Femur (tissue), 1 donor: Measurements from ENCODE around the gene TESK1.

Source experiments
- DNase-seq: peaks from one replicate; pipeline ENCODE4 v3.0.0-alpha.2; 2017

Gene TESK1, protein sequence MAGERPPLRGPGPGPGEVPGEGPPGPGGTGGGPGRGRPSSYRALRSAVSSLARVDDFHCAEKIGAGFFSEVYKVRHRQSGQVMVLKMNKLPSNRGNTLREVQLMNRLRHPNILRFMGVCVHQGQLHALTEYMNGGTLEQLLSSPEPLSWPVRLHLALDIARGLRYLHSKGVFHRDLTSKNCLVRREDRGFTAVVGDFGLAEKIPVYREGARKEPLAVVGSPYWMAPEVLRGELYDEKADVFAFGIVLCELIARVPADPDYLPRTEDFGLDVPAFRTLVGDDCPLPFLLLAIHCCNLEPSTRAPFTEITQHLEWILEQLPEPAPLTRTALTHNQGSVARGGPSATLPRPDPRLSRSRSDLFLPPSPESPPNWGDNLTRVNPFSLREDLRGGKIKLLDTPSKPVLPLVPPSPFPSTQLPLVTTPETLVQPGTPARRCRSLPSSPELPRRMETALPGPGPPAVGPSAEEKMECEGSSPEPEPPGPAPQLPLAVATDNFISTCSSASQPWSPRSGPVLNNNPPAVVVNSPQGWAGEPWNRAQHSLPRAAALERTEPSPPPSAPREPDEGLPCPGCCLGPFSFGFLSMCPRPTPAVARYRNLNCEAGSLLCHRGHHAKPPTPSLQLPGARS

DNA sequence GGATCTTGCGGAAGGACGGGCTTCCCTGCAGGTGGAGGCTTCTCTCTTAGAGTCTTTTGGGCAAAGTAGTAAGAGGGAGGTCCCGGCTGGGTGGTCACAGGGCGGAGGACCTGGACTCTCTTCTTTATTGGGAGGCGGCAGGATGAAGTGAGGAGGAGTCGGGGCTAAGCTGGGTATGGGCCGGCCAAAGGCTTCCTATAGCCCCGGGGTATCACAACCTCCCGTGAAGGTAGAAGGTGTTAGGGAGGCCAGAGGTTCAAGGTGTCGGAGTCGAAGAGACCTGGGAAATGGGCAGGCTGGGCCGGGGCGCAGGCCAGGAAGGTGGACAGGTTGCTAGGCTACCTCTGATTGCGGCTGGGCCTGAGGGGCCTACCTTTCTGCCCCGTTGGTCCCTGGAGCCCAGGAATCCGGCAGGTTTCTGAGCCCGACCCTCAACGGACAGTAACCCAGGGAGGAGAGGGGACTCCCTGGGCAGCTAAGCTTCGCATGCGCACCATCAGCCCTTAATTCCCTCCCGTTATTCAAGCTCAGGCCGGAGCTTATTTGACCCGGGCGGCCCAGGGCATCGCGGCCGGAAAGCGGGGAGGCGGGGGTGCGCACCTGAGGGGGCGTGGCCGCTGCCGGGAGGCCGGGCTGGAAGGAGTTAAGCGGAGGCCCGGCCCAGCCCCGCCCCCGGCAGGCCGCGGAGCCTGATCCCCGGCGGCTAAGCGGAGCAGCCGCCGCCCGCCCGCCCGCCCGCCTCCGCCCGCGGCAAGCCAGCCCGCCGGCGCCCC lies at the start of gene TESK1:
Gene TESK1, plus strand, starts transcription at position 685 of the 773 bp plus-strand sequence. CDS start 358 bp downstream, outside the sequence.
- DNase-seq: peak; percentile 75

DNA sequence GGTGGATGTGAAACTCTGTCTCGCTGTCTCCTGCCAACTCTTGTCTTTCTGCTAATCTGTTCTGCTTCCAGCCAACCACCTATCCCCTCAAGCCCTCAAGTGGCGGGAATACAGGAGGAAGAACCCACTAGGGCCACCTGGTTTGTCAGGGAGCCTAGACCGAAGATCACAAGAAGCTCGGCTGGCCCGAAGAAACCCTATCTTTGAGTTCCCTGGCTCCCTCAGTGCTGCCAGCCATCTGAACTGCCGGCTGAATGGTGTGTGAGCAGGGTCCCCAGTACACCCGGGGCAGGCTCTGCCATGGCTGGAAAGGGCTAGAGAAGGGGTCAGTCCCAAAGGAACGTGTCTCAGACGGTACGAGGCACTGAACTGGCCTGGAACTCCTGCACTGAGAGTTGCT lies 49.2 kb upstream of the TESK1 start:
- no peak for DNase-seq

DNA sequence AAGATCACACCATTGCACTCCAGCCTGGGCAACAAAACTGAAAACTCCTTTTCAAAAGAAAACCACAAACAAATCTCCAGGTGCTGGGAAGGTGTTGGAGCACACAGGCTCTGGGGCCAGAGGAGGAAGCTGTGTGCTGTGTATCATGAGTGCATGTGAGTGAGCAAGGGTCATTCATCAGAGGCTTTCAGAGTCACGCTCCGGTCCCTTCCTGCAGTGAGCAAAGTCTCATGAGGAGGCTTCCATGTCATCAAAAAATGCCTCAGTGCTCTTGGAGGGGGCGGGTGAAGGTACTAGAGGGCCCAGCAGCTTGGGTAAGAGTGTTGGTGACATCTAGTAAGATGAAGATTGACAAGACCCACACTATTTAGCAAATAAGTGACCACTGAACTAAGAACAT lies 48.3 kb upstream of the TESK1 start:
- DNase-seq: no peak

DNA sequence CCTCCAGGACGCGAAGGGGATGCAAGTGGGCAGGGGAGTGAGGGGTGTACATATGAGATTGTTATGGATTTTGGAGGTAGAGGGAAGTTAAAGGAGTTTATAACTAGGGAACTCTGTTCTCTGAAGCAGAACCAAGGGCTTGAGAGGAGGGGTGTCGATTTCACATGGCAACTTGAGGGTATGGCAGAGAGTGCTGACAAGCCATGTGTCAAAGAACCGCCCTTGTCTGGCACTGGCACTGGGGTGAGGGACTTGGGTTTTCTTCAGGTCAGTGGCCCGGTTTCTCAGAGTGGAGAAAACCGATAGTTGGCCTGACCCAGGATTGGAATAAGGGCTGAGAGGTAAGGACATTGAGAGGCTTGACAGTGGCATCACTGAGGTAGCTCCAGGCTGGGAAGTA lies 47.7 kb upstream of the TESK1 start:
- DNase-seq: no peak

DNA sequence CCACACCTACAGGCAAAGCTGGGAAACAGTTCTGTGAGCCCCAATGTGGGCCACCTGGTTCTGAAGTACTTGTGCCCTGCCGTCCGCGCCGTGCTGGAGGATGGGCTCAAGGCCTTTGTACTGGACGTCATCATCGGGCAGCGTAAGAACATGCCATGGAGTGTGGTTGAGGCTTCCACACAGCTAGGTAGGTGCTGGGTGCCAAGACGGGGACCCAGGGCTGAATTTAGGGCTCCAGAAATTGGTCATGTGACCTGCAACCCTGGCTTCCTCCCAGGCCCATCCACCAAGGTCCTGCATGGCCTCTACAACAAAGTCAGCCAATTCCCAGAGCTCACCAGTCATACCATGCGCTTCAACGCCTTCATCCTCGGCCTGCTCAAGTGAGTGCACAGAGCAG lies 46.9 kb upstream of the TESK1 start:
- no peak for DNase-seq

DNA sequence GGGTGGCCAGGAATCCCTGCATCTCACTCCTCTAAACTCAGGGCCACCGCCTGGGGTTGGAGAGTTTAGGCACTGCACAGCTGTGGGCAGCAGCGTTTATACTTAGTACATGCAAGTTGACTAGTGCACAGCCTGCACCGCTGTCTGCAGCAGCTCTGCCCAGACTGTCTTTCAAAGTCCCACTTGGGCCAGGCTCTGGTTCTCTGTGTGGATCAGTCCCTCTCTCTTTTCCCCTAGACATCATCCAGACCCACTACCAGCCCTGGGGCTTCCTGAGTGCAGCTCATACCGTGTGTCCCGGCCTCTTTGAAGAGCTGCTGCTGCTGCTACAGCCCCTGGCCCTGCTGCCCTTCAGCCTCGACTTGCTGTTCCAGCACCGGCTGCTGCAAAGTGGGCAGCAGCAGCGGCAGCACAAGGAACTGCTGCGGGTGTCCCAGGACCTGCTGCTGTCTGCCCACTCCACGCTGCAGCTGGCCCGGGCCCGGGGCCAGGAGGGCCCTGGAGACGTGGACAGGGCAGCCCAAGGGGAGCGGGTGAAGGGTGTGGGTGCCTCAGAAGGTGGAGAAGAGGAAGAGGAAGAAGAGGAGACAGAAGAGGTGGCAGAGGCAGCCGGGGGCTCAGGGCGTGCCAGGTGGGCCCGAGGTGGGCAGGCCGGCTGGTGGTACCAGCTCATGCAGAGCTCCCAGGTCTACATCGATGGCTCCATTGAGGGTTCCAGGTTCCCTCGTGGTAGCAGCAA lies 45.1 kb upstream of the TESK1 start:
- DNase-seq: no peak

DNA sequence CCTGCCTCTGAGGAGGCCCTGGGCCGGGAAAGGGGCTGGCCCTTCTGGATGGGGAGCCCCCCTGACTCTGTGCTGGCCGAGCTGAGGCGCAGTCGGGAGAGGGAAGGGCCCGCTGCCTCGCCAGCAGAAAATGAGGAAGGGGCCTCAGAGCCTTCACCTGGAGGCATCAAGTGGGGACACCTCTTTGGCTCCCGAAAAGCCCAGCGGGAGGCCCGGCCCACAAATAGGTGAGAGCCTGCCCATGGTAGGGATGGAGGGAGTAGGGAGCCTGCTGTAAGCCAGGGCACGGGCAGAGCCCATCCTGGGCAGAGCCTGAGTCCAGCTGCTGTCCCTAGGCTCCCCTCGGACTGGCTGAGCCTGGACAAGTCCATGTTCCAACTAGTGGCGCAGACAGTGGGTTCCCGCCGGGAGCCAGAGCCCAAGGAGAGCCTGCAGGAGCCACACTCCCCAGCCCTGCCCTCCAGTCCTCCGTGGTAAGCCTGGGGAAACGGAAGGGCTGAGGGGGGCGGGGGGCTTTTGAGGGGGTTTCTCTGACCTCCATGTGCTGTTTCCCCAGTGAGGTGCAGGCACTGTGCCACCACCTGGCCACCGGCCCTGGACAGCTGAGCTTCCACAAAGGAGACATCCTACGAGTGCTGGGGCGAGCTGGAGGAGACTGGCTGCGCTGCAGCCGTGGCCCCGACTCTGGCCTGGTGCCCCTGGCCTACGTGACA lies 44.3 kb upstream of the TESK1 start:
- DNase-seq: no peak

DNA sequence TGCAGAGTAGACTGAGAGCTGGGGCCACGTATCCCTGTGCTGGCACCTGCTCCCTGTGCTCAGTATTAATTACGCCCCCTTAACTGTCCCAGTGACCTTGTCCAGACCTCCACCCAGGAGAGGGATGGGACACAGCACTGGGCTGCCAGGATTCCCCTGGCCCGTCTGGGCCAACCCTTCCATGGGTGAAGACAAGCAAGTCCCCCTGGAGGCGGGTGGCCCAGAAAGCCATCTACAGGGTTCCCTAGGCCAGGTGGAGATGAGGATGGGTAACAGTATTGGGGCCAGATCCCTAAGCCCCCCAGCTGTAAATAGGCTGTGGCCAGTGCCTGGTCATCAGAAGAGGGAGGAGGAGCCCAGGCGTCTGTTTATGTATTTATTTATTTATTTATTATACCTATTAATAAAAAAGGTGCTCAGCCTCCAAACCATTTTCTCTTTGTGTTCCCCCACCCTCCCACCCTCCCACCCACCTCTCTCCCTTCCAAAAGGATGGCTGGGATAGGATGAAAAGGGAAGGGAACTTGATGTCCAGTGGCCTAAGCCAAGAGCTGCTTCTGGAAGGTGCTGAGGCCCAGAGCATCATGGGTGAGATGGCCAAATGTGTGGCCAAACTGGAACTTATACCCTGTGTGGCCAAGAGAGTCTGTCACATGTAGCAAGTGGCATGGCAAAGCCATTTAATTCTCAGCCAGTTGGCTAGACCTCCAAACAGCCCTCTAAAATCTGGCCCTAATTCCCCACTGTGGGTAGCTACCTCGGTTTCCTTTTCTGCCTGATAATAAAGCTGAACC lies 43.4 kb upstream of the TESK1 start:
- DNase-seq: no peak

DNA sequence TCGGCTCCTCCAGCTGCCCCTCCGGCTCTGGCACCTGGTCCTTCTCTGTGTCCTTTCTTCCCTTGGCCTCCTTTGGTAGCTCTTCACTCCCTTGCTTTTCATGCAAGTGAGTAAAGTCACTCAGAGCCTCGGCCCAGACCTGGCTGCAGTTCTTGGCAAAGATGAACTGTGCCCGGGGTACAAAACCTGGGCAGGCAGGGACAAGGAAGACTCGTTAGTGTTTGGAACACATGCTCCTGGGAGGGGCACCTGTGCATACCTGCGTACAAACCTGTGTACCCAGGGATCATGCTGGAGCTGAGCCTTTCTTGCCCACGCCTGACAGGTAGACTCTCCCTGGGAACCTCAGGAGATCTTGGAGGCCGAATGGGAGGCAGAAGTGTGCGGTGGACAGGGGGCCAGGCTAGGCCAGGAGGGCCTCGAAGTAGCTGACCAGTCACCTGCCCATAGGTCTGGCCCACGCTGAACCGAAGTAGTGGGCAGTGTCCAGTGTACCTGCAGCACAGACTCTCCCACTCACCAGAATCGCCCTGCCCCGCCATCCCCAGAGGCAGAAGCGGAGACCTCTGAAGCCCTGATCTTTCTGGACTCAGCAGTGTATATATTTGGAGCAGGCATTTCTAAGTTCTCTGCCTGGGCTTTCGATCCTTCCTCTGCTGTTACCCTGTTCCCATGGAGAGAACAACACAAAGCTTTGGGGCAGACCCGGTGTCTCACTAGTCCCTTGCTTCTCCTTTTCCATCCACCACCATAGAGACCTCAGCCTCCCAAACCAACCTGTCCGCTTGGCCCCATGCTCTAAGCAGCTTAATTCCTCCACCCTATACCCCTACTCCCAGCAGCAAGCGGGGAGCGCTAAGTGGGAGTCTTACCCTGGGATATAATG lies 41.9 kb upstream of the TESK1 start:
- DNase-seq: no peak

DNA sequence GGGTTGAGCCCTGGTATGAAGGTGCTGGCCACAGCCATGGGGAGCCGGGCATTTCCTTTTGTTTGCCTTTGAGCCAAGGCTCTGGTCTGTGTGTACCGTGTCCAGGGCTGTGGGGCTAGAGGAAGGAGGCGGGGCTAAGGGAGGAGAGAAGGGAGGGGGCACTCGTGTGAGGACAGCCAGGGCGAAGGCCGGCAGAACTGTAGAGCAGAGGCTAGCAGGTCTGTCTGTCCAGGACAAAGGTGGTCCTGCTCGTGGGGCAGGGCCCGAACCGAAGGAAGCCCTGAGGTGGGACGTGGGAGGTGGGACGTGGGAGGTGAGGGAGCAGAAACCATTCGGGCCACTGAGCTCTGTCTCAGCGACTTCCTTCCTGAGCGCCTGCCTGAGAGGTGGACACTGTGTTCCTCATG lies 41.3 kb upstream of the TESK1 start:
- DNase-seq: peak; percentile 59

DNA sequence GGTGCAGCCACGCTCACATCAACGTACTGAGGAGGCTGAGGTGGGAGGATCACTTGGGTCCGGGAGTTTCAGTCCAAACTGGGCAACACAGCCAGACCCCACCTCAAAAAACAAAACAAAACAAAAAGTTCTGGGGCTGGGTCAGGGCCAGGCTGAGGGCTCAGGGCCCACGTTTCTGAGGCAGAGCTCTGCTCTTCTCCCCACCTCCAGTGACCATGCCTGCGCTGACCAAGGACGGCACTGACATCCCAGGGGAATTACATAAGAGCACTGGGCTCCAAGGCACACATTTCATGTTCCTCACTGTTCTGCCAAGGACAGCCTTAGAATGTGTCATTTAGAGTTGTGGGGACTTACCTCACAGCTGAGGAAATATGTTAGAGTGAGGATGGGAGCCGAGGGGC lies 40.4 kb upstream of the TESK1 start:
- DNase-seq: no peak

DNA sequence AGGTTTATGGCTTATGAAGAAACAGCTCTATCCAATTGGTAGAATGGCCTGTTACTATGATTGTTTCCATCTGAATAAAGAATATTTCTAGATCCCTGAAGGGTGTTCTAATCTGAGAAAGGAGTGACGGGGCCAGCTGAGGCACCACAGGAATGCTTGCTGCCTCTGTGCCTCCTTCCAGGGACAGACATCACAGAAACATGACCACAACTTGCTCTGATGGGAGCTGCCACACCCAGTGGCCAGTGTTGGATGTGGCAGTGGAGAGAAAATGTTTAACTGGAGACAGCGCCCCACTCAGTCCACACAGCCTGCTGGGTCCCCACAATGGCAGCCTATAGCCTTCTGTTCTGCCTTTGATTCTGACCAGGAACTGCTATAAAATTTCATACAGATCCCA lies 38.6 kb upstream of the TESK1 start:
- DNase-seq: peak; percentile 66

DNA sequence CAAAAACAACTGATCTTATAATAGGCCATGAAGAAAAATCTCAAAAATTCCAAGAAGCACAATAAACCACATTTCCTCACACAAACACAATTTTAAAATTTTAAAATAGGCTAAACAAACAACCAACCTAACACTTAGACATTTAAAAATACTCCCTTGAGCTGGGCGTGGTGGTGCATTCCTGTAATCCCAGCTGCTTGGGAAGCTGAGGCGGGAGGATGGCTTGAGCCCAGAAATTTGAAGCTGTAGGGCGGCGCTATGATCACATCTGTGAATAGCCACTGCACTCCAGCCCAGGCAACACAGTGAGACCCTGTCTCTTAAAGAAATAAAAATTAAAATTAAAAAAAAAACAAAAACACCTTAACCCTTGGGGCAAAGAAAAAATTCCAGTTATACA lies 36.9 kb upstream of the TESK1 start:
- DNase-seq: no peak

DNA sequence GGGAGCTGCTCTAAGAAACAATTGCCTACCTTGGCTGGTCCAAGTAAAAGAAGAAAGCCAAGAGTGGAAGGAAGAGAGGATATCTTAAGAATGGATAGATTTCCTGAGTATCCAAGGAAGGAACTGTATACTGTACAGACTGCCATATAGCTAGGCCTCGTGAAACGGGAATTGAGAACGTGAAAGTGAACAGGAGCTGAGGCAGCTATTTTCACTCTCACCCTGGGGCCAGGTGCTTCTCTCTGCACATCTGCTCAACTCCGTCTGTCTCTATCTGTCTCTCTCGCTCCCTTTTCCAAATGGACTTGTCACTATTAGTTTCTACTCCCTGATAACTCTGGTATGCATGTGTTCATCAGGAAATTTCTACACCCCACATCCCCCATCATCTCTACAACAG lies 35.9 kb upstream of the TESK1 start:
- DNase-seq: no peak

DNA sequence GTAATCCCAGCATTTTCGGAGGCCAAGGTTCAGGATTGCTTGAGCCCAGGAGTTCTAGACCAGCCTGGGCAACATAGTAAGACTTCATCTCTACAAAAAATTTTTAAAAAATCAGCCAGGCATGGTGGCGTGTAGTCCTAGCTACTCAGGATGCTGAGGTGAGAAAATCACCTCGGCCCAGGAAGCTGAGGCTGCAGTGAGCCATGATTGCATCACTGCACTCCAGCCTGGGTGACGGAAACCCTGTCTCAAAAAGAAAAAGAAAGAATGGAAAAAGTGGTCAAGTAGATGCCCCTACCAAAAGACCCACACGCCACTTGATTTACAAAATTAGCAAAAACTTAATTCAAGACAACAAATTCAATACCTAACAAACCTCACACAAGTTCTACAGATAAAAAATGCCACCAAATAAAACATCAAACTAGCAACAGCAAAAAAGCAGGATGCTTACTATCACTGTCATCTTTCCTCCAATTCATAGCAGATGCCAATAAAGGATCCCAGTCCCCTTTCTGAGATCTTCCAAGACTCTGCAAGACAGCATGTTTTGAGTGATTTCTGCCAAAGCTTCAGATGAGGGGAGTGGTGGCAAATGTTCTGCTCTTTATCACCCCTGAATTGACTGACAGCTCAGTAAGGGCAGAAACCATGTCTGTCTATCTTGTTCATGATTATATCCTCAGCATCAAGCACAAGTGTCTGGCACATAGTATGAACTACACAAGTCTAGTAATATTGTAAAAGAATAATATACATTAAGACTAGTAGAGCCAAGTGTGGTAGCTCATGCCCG lies 34.2 kb upstream of the TESK1 start:
- DNase-seq: no peak

DNA sequence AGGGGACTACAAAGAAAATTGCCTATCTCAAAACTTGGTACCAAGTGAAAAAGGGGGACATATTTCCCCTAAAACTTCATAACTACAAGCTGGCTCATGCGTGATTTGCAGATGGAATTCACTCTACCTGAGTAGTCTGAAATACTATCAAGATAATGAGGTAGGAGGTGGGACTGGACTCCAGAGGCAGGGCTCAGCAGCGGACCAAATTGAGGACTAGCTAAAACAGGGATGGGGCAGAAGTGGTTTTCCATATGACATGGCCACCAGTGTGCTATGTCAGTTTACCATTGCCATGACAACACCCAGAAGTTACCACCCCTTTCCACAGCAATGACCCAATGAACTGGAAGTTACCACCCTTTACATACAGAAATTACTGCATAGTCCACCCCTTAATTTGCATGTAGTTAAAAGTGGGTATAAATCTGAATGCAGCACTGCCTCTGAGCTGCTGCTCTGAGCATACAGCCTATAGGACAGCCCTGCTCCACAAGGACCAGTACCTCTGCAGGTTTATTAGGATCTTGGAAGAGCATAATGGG lies 30.4 kb upstream of the TESK1 start:
- DNase-seq: no peak

DNA sequence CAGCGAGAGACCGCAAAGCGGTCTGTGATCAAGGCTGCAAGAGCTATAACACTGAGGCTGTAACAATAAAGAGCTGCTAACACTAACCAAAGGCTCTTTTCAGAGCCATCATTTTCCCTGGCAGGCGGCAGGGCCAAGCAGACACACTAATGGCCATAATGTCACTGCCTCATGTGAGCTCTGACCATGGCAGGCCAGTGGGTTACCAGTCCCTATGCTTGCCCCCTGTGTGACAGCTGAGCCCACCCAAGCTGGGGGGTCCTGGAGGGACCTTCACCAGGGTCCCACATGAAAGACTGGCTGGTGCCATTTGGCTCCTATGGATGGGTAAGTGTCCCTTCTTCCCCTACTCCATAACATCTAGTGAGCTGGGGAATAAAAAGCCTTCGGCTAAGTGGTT lies 29.6 kb upstream of the TESK1 start:
- DNase-seq: no peak

DNA sequence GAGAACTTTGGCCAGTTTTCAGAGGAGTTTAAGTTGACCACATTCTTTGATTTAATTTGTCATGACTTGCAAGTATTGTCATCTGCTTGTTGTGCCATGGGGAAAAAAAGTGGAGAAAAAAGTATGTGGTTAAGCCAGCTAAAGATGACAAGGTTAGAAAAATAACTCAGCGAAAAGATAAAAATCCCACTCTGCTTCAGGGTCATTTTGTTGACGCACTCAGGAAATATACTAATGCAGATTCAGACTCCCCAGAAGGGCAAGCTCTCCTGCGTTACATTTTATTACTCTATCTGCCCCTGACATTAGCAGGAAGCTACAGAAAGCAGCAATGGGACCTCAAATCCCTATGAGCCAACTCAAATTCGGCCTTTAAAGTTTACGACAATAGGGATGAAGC lies 27.6 kb upstream of the TESK1 start:
- no peak for DNase-seq

DNA sequence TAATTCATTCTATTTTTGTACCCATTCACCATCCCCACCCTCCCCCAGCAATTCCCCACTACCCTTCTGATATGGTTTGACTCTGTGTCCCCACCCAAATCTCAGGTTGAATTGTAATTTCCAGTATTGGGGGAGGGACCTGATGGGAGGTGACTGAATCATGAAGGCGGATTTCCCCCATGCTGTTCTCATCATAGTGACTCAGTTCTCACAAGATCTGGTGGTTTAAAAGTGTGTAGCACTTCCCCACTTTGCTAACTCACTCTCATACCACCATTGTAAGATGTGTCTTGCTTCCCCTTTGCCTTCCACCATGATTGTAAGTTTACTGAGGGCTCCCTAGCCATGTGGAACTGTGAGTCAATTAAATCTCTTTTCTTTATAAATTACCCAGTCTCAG lies 25.9 kb upstream of the TESK1 start:
- DNase-seq: no peak
